ENCODE measurements around the gene DOCK10.

DOCK10 gene

DNA sequence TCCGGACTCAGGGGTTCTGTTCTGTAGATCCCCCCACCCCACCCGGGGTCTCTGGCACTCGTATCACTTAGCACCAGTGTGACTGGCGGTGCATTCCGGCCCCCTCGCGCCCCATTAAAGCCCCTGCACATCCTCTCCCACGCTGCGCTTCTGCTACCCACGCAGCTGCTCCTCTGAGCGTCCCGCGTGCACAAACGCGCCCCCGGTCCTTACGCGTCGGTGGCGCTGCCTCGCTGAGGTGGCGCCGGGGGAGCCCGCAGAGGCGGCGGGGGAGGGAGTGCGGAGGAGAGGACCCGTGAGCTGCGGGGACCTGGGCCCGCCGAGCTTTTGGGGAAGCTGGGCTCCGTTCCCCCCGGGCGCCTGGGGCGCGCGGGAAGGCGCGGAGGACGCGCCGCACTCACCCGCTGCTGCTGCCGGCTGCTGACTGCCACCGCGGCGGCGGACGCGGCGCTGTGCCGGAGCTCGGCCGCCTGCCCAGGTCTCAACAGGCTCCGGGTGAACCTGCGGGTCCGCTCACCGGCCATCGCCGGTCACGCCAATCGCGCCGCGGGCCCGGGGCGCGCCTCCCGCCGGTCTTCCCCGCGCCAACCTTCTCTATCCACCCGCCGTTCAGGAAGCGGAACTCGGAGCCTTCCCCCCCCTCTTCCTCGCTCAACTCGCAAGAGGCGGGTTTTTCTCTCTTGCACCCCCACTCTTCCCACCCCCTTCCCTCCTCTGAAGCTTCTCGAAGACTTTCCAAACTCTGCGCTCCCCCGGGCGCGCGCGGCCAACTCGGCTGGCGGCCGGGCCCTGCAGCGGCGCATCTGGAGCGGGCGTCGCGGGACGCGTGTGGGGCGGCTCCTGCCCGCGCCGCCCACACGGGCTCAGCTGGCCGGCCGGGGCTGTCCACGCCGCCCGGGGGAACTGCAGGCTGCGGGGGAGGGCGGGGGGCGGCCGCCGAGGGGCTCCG lies at the start of gene DOCK10:
Gene DOCK10, minus strand, starts transcription at position 618 of the 949 bp plus-strand sequence. Its CDS starts 94 bp downstream, at position 524.
- Histone ChIP-seq H3K4me2 (peak within 1 kb of the TSS; percentile 92), H3K4me3 (peak within 1 kb of the TSS; percentile 88), H3K9ac (peak within 1 kb of the TSS; percentile 79), H4K20me1 (peaks cover 25% of the 10 kb centered on the region), H3K36me3 (0 out of 2 replicates have a peak, but pooled peaks cover 1% of the 10 kb centered on the region), H3K27me3 (peaks cover 16% of the 10 kb centered on the region), H3K4me1 (peaks cover 16% of the 10 kb centered on the region), H3K9me3 (no peaks in the 10 kb centered on the region), H3K27ac (peak within 1 kb of the TSS; percentile 73)
- no peak for TF ChIP-seq Cebpa-rat (IDR thresholded peaks at IDR 0.05)

DNA sequence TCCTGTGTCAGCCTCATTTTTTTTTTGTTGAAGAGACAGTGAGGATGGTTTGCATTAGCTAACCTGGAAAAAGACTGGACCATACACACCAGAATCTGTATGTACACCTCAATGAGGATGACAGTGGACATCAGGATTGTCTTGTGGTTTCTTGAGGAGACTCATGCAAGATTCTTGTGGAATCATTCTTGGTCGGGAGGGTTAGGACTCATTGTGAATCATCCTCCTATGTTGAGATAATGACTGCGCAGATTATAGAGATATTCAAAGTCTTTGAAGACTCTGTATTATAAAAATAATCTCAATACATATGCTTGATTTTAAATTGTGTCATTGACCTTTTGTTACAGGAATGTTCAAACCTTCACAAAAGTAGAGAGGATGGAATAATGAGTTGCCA lies 49.1 kb upstream of the DOCK10 start:
- H4K20me1 ChIP-seq: no peaks in the 10 kb centered on the region
- no peak overlapping the region for H3K4me2 ChIP-seq
- H3K4me3 ChIP-seq: no peak overlapping the region
- no peaks in the 10 kb centered on the region for H3K27me3 ChIP-seq
- TF ChIP-seq Cebpa-rat (IDR thresholded peaks at IDR 0.05): no peak
- H3K9me3 ChIP-seq: no peaks in the 10 kb centered on the region
- H3K4me1 ChIP-seq: no peaks in the 10 kb centered on the region
- no peak overlapping the region for H3K27ac ChIP-seq
- no peaks in the 10 kb centered on the region for H3K36me3 ChIP-seq
- H3K9ac ChIP-seq: no peak overlapping the region

- no peaks in the 10 kb centered on the region for H4K20me1 ChIP-seq
- no peaks in the 10 kb centered on the region for H3K36me3 ChIP-seq
- no peaks in the 10 kb centered on the region for H3K9me3 ChIP-seq
- H3K27ac ChIP-seq: no peak overlapping the region
- H3K4me1 ChIP-seq: no peaks in the 10 kb centered on the region
- no peak overlapping the region for H3K9ac ChIP-seq
- H3K27me3 ChIP-seq: no peaks in the 10 kb centered on the region
- no peak overlapping the region for H3K4me3 ChIP-seq
- no peak overlapping the region for H3K4me2 ChIP-seq
- TF ChIP-seq Cebpa-rat (IDR thresholded peaks at IDR 0.05): no peak
Observed at GRCh38 chr2:225090746-225091145, 48.5 kb upstream of the DOCK10 start.

- no peaks in the 10 kb centered on the region for H3K9me3 ChIP-seq
- H3K9ac ChIP-seq: no peak overlapping the region
- H4K20me1 ChIP-seq: no peaks in the 10 kb centered on the region
- H3K27ac ChIP-seq: no peak overlapping the region
- no peaks in the 10 kb centered on the region for H3K4me1 ChIP-seq
- H3K4me3 ChIP-seq: no peak overlapping the region
- no peaks in the 10 kb centered on the region for H3K36me3 ChIP-seq
- no peaks in the 10 kb centered on the region for H3K27me3 ChIP-seq
- no peak overlapping the region for H3K4me2 ChIP-seq
- TF ChIP-seq Cebpa-rat (IDR thresholded peaks at IDR 0.05): no peak
Observed at GRCh38 chr2:225086915-225087314, 44.6 kb upstream of the DOCK10 start.

DNA sequence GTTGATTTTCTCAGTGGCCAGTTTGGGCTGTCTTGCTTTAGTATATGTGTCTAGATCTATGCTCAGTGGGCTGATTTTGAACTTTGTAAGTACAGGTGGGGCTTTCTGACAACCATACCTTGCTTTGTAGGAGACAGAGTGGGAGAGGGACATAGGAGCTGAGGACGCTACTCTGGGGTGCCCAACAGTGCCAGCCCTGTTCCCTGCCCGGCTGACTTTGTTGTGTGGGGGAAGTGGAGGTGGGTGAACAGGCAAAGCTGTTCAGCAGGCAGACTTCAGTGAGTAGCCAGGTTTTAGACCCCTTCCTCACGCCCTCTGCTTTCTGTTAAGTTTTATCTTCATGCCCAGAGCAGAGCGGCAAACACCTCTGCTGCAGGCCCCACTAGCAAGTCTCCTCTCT lies 44.2 kb upstream of the DOCK10 start:
- Histone ChIP-seq H3K4me2 (no peak overlapping the region), H4K20me1 (no peaks in the 10 kb centered on the region), H3K9me3 (no peaks in the 10 kb centered on the region), H3K9ac (no peak overlapping the region), H3K36me3 (no peaks in the 10 kb centered on the region), H3K4me3 (no peak overlapping the region), H3K27ac (no peak overlapping the region), H3K4me1 (no peaks in the 10 kb centered on the region), H3K27me3 (no peaks in the 10 kb centered on the region)
- TF ChIP-seq Cebpa-rat (IDR thresholded peaks at IDR 0.05): no peak

GRCh38 chr2:225083276-225083675 lies 41.0 kb upstream of the DOCK10 start:
- H3K4me3 ChIP-seq: no peak overlapping the region
- no peak overlapping the region for H3K9ac ChIP-seq
- H4K20me1 ChIP-seq: no peaks in the 10 kb centered on the region
- H3K9me3 ChIP-seq: no peaks in the 10 kb centered on the region
- TF ChIP-seq Cebpa-rat (IDR thresholded peaks at IDR 0.05): no peak
- H3K4me1 ChIP-seq: no peaks in the 10 kb centered on the region
- no peak overlapping the region for H3K4me2 ChIP-seq
- no peaks in the 10 kb centered on the region for H3K36me3 ChIP-seq
- H3K27me3 ChIP-seq: no peaks in the 10 kb centered on the region
- no peak overlapping the region for H3K27ac ChIP-seq

DNA sequence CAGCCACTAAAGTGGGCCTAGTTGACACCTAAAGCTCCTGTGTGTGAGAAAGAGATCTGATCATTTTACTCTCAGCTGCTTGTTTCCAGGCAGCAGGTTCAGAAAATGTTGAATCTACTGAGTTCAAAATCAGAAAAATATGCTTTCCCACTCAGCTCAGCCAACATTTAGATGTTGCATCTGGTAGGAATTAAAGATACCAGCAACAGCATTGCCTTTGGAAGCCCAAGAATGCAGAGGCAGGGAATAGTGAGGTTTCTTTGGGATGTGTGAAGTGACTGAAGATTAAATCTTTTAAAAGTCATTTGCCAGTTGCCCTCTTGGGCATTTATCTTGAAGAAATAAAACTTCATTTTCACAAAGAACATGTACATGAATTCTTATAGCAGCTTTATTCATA lies 33.9 kb upstream of the DOCK10 start:
- no peaks in the 10 kb centered on the region for H4K20me1 ChIP-seq
- no peaks in the 10 kb centered on the region for H3K27me3 ChIP-seq
- no peak overlapping the region for H3K4me2 ChIP-seq
- no peaks in the 10 kb centered on the region for H3K36me3 ChIP-seq
- no peak for TF ChIP-seq Cebpa-rat (IDR thresholded peaks at IDR 0.05)
- no peak overlapping the region for H3K9ac ChIP-seq
- no peaks in the 10 kb centered on the region for H3K9me3 ChIP-seq
- no peaks in the 10 kb centered on the region for H3K4me1 ChIP-seq
- no peak overlapping the region for H3K4me3 ChIP-seq
- no peak overlapping the region for H3K27ac ChIP-seq

- Histone ChIP-seq H3K36me3 (no peaks in the 10 kb centered on the region), H3K27ac (no peak overlapping the region), H4K20me1 (no peaks in the 10 kb centered on the region), H3K4me3 (no peak overlapping the region), H3K9ac (no peak overlapping the region), H3K4me2 (no peak overlapping the region; the same call in 1 of the 2 replicates), H3K4me1 (no peaks in the 10 kb centered on the region), H3K9me3 (no peaks in the 10 kb centered on the region), H3K27me3 (no peaks in the 10 kb centered on the region)
- TF ChIP-seq Cebpa-rat (IDR thresholded peaks at IDR 0.05): no peak
Observed at GRCh38 chr2:225074919-225075681, 32.8 kb upstream of the DOCK10 start.

DNA sequence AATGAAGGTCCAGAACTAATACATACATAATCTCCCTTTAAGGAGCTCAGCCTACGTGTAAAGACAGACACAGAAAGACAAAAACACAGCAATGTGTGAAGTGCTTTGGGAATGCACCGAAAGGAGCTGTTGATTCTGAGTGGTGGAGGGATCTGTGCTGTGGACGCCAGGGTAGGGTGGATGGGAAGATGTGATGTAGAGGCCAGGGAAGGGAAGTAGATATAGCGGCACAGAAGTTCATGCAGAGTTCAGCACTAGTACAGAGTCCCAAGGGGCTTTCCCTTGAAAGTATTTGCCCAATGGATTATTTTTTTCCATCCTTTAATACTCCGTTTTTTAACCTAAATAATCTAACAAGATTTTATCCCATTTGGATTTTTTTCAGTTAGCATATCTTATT lies 32.1 kb upstream of the DOCK10 start:
- Histone ChIP-seq H3K9ac (no peak overlapping the region), H3K4me2 (no peak overlapping the region), H3K27me3 (no peaks in the 10 kb centered on the region), H3K9me3 (no peaks in the 10 kb centered on the region; the same call in 1 of the 2 replicates), H3K4me3 (no peak overlapping the region), H3K4me1 (no peaks in the 10 kb centered on the region), H4K20me1 (no peaks in the 10 kb centered on the region), H3K36me3 (no peaks in the 10 kb centered on the region), H3K27ac (no peak overlapping the region)
- no peak for TF ChIP-seq Cebpa-rat (IDR thresholded peaks at IDR 0.05)

GRCh38 chr2:225073198-225073597 lies 30.9 kb upstream of the DOCK10 start:
- H3K27me3 ChIP-seq: no peaks in the 10 kb centered on the region
- H3K36me3 ChIP-seq: no peaks in the 10 kb centered on the region
- TF ChIP-seq Cebpa-rat (IDR thresholded peaks at IDR 0.05): no peak
- no peak overlapping the region for H3K9ac ChIP-seq
- H3K9me3 ChIP-seq: peaks cover 10% of the 10 kb centered on the region
- H4K20me1 ChIP-seq: no peaks in the 10 kb centered on the region
- no peak overlapping the region for H3K4me2 ChIP-seq
- H3K4me3 ChIP-seq: no peak overlapping the region
- H3K4me1 ChIP-seq: no peaks in the 10 kb centered on the region
- H3K27ac ChIP-seq: no peak overlapping the region
